CD4-positive, alpha-beta T cell (primary cell): Measurements from ENCODE around the gene SCIN. TPM values are rescaled to one million over a fixed set of nuclear protein-coding genes. Genes with fewer than 3 reads are reported as not detected.

Source experiments
- ATAC-seq: fragments of 200-7000 bp; cut with Tn5 transposase; one replicate; pipeline ENCODE4 v1.10.0; 2022; ENCODE audit warnings: mild to moderate bottlenecking; ENCODE audit not compliant: poor library complexity
- CTCF ChIA-PET: fragments of 350-600 bp; sonication (Branson Sonifier 250); formaldehyde crosslinking; loops from one replicate; lab custom pipeline; 2021; ENCODE audit warnings: antibody characterized with exemption, inconsistent platforms; lab: Charles Lee
- POLR2A ChIA-PET: fragments of 350-600 bp; sonication (Branson Sonifier 250); formaldehyde crosslinking; loops from one replicate; lab custom pipeline; 2021; ENCODE audit warnings: antibody characterized with exemption, inconsistent platforms; lab: Charles Lee
- DNase-seq, 14 experiments: peaks; one replicate each; pipeline ENCODE4 v3.0.0-alpha.2; 2013 to 2020; ENCODE audit warnings: mixed read lengths in 2 of 14
- H3K27ac ChIP-seq, 2 donors: one replicate each; pipeline versions ENCODE4 v1.5.1 to v1.7.0; 2013; ENCODE audit warnings: low read length in 2 of 2, low read depth in 1 of 2, mild to moderate bottlenecking in 1 of 2
- H3K27me3 ChIP-seq, 2 experiments: 1 replicate in 1 of 2; 2 replicates in 1 of 2; pipeline versions ENCODE4 v1.6.1 to v1.7.0; 2013; ENCODE audit warnings: low read length in 2 of 2, control low read depth in 1 of 2, mild to moderate bottlenecking in 1 of 2, moderate library complexity in 1 of 2; ENCODE audit not compliant: insufficient read depth in 2 of 2, control insufficient read depth in 1 of 2
- H3K36me3 ChIP-seq: one replicate; pipeline ENCODE4 v1.6.1; 2013; ENCODE audit warnings: low read length, control low read depth; ENCODE audit not compliant: insufficient read depth
- H3K4me1 ChIP-seq: one replicate; pipeline ENCODE4 v1.6.1; 2013; ENCODE audit warnings: low read length, control low read depth; ENCODE audit not compliant: insufficient read depth
- H3K4me3 ChIP-seq: one replicate; pipeline ENCODE4 v1.5.1; 2013; ENCODE audit warnings: mild to moderate bottlenecking, low read length, moderate library complexity
- H3K9me3 ChIP-seq, 2 experiments: 1 replicate in 1 of 2; 2 replicates in 1 of 2; pipeline versions ENCODE4 v1.6.1 to v1.7.0; 2013; ENCODE audit warnings: low read length in 2 of 2, mild to moderate bottlenecking in 2 of 2, control low read depth in 1 of 2, moderate library complexity in 1 of 2; ENCODE audit not compliant: control insufficient read depth in 1 of 2, insufficient read depth in 1 of 2
- H3K27ac Mint-ChIP-seq: one replicate; pipeline ENCODE4 v1.8.0; 2020; ENCODE audit warnings: mixed read lengths
- H3K27me3 Mint-ChIP-seq: one replicate; pipeline ENCODE4 v1.8.0; 2021; ENCODE audit warnings: mixed read lengths
- H3K36me3 Mint-ChIP-seq: one replicate; pipeline ENCODE4 v1.8.0; 2021; ENCODE audit warnings: low read depth, mixed read lengths
- H3K4me1 Mint-ChIP-seq: one replicate; pipeline ENCODE4 v1.8.0; 2021; ENCODE audit warnings: low read depth, mixed read lengths
- H3K4me3 Mint-ChIP-seq: one replicate; pipeline ENCODE4 v1.8.0; 2020; ENCODE audit warnings: mild to moderate bottlenecking, mixed read lengths
- H3K9me3 Mint-ChIP-seq: one replicate; pipeline ENCODE4 v1.8.0; 2020; ENCODE audit warnings: mixed read lengths
- intact Hi-C, 2 experiments: fragments of 100-400 bp; cut with DNase I in 1 of 2; cut with micrococcal nuclease in 1 of 2; formaldehyde crosslinking; loops; one replicate each; pipeline versions ENCODE4 v1.15.1 to v1.9.0; 2023 to 2025; cut with DNase I, micrococcal nuclease
- total RNA-seq, 174 experiments: library from RNA in 2 of 174; stranded (reverse) in 2 of 174; gene quantifications; one replicate each; pipeline ENCODE4 v1.2.3 and lab custom pipeline; 2021 to 2026
- TF ChIP-seq, protein P1 (sequence below): fragments of 200-600 bp; IDR thresholded peaks from one replicate; pipeline ENCODE4 v1.8.0; 2022; ENCODE audit warnings: antibody characterized with exemption, mild to moderate bottlenecking

SCIN gene
- total RNA-seq, 2 experiments from 2014 or later: 0.08 TPM; not detected in 1

DNA sequence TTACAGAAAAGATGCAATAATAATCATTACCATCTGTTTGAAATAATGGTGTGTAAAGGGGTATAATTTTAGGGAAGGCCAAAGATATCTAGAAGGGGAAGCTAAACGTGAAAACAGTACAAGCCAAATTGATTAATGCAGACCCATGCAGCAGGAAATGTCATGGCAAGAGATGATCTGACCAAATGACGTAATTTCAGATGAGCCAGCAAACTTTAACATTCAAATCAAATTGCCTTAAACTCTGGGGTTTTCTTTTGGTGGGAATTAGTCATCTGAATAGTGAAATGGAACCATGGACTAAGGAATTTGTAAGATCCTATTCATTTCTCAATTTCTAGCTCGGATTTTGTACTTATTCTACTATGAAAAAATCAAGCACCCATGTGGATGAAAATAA, 21.4 kb upstream of the SCIN start:
- H3K9me3 Mint-ChIP-seq: no peaks in the 10 kb centered on the region
- H3K36me3 ChIP-seq: no peaks in the 10 kb centered on the region
- H3K4me1 ChIP-seq: no peaks in the 10 kb centered on the region
- CTCF ChIA-PET: no interaction called here
- H3K27me3 ChIP-seq: no peaks in the 10 kb centered on the region
- POLR2A ChIA-PET: no interaction called here
- H3K4me1 Mint-ChIP-seq: no peaks in the 10 kb centered on the region
- no peak overlapping the region for H3K4me3 ChIP-seq
- no peak overlapping the region for H3K27ac ChIP-seq
- H3K27me3 Mint-ChIP-seq: no peaks in the 10 kb centered on the region
- TF ChIP-seq, protein P1, sequence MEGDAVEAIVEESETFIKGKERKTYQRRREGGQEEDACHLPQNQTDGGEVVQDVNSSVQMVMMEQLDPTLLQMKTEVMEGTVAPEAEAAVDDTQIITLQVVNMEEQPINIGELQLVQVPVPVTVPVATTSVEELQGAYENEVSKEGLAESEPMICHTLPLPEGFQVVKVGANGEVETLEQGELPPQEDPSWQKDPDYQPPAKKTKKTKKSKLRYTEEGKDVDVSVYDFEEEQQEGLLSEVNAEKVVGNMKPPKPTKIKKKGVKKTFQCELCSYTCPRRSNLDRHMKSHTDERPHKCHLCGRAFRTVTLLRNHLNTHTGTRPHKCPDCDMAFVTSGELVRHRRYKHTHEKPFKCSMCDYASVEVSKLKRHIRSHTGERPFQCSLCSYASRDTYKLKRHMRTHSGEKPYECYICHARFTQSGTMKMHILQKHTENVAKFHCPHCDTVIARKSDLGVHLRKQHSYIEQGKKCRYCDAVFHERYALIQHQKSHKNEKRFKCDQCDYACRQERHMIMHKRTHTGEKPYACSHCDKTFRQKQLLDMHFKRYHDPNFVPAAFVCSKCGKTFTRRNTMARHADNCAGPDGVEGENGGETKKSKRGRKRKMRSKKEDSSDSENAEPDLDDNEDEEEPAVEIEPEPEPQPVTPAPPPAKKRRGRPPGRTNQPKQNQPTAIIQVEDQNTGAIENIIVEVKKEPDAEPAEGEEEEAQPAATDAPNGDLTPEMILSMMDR: no peak
- intact Hi-C loops: no loop called here
- H3K4me3 Mint-ChIP-seq: no peak overlapping the region
- no peak overlapping the region for H3K27ac Mint-ChIP-seq
- H3K9me3 ChIP-seq: no peaks in the 10 kb centered on the region
- peak in 2 of 14 experiments; percentile 17 to 18 for DNase-seq
- ATAC-seq: no peak
- no peaks in the 10 kb centered on the region for H3K36me3 Mint-ChIP-seq

DNA sequence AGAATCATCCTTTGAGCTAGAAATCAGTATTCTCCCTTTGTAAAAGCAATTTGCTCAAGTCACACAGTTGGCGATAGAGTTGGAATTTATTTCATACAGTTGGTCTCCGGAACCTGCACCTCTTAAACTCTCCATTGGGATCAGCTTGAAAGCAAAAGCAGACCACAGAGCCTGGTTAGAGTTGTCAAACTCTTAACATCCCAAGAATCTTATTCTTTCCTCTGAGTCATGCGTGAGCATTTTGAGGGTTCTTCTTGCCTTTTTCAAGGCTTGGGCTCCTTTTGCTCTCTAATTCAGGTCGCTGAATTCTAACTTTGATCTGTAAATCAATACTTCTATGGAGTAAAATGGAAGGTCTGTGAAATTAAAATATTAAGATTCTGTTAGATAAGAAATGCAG, 19.6 kb upstream of the SCIN start:
- Mint-ChIP-seq H3K4me1 (no peaks in the 10 kb centered on the region), H3K27ac (no peak overlapping the region), H3K36me3 (no peaks in the 10 kb centered on the region), H3K27me3 (no peaks in the 10 kb centered on the region), H3K4me3 (no peak overlapping the region), H3K9me3 (no peaks in the 10 kb centered on the region)
- no peak overlapping the region for H3K4me3 ChIP-seq
- H3K36me3 ChIP-seq: no peaks in the 10 kb centered on the region
- no peaks in the 10 kb centered on the region for H3K27me3 ChIP-seq
- CTCF ChIA-PET: no interaction called here
- TF ChIP-seq, protein P1: no peak
- no peak overlapping the region for H3K27ac ChIP-seq
- POLR2A ChIA-PET: no interaction called here
- H3K9me3 ChIP-seq: no peaks in the 10 kb centered on the region
- intact Hi-C loops: no loop called here
- H3K4me1 ChIP-seq: no peaks in the 10 kb centered on the region
- no peak for ATAC-seq
- DNase-seq: no peak

DNA sequence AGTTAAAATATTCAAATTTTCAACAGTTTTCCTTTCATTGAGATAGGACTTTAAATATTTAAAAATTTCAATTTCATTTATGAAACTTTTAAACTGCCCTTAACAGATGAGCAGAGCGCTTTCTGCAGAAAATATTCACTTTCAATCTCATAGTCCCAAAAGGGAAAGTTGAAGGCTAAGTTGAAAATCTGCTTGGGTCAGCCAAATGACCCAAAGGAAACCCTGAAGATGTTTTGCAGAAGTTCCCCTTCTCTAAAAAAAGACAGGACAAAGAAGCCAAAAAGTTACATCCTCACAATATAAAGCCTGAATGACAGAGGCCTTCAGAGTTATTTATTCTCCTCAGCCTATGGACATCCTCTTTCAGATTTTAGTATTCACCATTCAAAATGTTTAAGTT, 17.6 kb upstream of the SCIN start:
- peaks cover 0 to 4% of the 10 kb centered on the region in 2 experiments for H3K9me3 ChIP-seq
- no peaks in the 10 kb centered on the region for H3K36me3 ChIP-seq
- ChIA-PET CTCF (no interaction called here), POLR2A (no interaction called here)
- H3K4me1 Mint-ChIP-seq: no peaks in the 10 kb centered on the region
- H3K4me3 Mint-ChIP-seq: no peak overlapping the region
- no peaks in the 10 kb centered on the region for H3K27me3 ChIP-seq
- intact Hi-C loops: no loop called here
- H3K27ac Mint-ChIP-seq: no peak overlapping the region
- H3K27me3 Mint-ChIP-seq: no peaks in the 10 kb centered on the region
- no peaks in the 10 kb centered on the region for H3K36me3 Mint-ChIP-seq
- H3K4me1 ChIP-seq: no peaks in the 10 kb centered on the region
- TF ChIP-seq, protein P1: no peak
- H3K27ac ChIP-seq: no peak overlapping the region
- ATAC-seq: no peak
- no peak overlapping the region for H3K4me3 ChIP-seq
- H3K9me3 Mint-ChIP-seq: no peaks in the 10 kb centered on the region
- DNase-seq: no peak
